ENCODE results near the gene HEPHL1.
A peak's percentile ranks its signal among the peaks of the same experiment; 100 is the strongest.

Gene HEPHL1

GRCh38 chr11:94131047-94131717, 110.0 kb downstream of the HEPHL1 start:
- no peak for DNase-seq (ENCODE audit: low read depth)

GRCh38 chr11:94131718-94132115, 110.6 kb downstream of the HEPHL1 start:
- no peak for DNase-seq (ENCODE audit: low read depth)

- no peak for DNase-seq (ENCODE audit: low read depth)
These were observed 111.0 kb downstream of the HEPHL1 start for GRCh38 chr11:94132152-94132558.

GRCh38 chr11:94132823-94133408, 111.8 kb downstream of the HEPHL1 start:
- no peak for DNase-seq (ENCODE audit: low read depth)

- DNase-seq (ENCODE audit: low read depth), result no peak
These were observed 112.6 kb downstream of the HEPHL1 start for GRCh38 chr11:94133752-94134151.

GRCh38 chr11:94134651-94135512, 113.7 kb downstream of the HEPHL1 start:
- DNase-seq (ENCODE audit: low read depth), result peak; percentile 75

- no peak for DNase-seq (ENCODE audit: low read depth)
These were observed 118.3 kb downstream of the HEPHL1 start for GRCh38 chr11:94139416-94139815.

- no peak for DNase-seq (ENCODE audit: low read depth)
These were observed 119.1 kb downstream of the HEPHL1 start for GRCh38 chr11:94140154-94140655.

GRCh38 chr11:94141511-94142307, 120.6 kb downstream of the HEPHL1 start:
- no peak for DNase-seq (ENCODE audit: low read depth)

GRCh38 chr11:94142308-94143281, 121.4 kb downstream of the HEPHL1 start:
- DNase-seq (ENCODE audit: low read depth), result no peak

- no peak for DNase-seq (ENCODE audit: low read depth)
These were observed 123.1 kb downstream of the HEPHL1 start for GRCh38 chr11:94144216-94144615.

GRCh38 chr11:94144664-94145063, 123.5 kb downstream of the HEPHL1 start:
- DNase-seq (ENCODE audit: low read depth), result no peak

GRCh38 chr11:94145431-94145830, 124.3 kb downstream of the HEPHL1 start:
- DNase-seq (ENCODE audit: low read depth), result no peak

GRCh38 chr11:94145916-94146315, 124.8 kb downstream of the HEPHL1 start:
- no peak for DNase-seq (ENCODE audit: low read depth)

GRCh38 chr11:94147433-94147845, 126.3 kb downstream of the HEPHL1 start:
- no peak for DNase-seq (ENCODE audit: low read depth)

- no peak for DNase-seq (ENCODE audit: low read depth)
These were observed 127.0 kb downstream of the HEPHL1 start for GRCh38 chr11:94148189-94148588.

- DNase-seq (ENCODE audit: low read depth), result no peak
These were observed 128.4 kb downstream of the HEPHL1 start for GRCh38 chr11:94149431-94150017.

- DNase-seq (ENCODE audit: low read depth), result no peak
These were observed 128.9 kb downstream of the HEPHL1 start for GRCh38 chr11:94150056-94150455.

- DNase-seq (ENCODE audit: low read depth), result no peak
These were observed 129.8 kb downstream of the HEPHL1 start for GRCh38 chr11:94150704-94151685.

Data from GM04503 (cell line).